GM23338 (cell line): ENCODE results near the gene CHCHD3.

Experiments used
- CREB1 ChIP-seq: fragments of 250-450 bp; sonication (Bioruptor Pico); IDR thresholded peaks from 2 replicates; pipeline ENCODE4 v1.5.0; 2020; ENCODE audit warnings: low read depth, mild to moderate bottlenecking, moderate library complexity
- CTCF ChIP-seq, 2 experiments: fragments of 200-600 bp in 1 of 2; sonication (generic) in 1 of 2; conservative IDR thresholded peaks; 2 replicates each; pipeline versions ENCODE4 v1.5.1 to v1.6.1; 2016 to 2017; ENCODE audit warnings: antibody characterized with exemption in 2 of 2, low read depth in 2 of 2, mild to moderate bottlenecking in 2 of 2, moderate library complexity in 1 of 2
- EZH2 ChIP-seq: fragments of 200-600 bp; sonication (generic); IDR thresholded peaks from one replicate; pipeline ENCODE4 v1.8.0; 2017; ENCODE audit warnings: antibody characterized with exemption, mild to moderate bottlenecking, low read depth; ENCODE audit not compliant: unreplicated experiment
- POLR2AphosphoS5 ChIP-seq: IDR thresholded peaks from 2 replicates; pipeline ENCODE4 v1.6.1; 2016; ENCODE audit warnings: antibody characterized with exemption, low read depth
- REST ChIP-seq: IDR thresholded peaks from one replicate; pipeline ENCODE4 v1.6.1; 2018; ENCODE audit warnings: antibody characterized with exemption; ENCODE audit not compliant: unreplicated experiment

GRCh38 chr7:132738254-132738653 lies 343.6 kb downstream of the CHCHD3 start:
- TF ChIP-seq CREB1 = no peak
- no peak for TF ChIP-seq REST
- no peak for TF ChIP-seq CTCF (conservative IDR thresholded peaks at IDR 0.05; ENCODE audit: low read depth in 2 of 2)
- no peak for TF ChIP-seq EZH2
- TF ChIP-seq POLR2AphosphoS5 = no peak
